ENCODE results near the gene PLXNA4.

Gene PLXNA4

DNA sequence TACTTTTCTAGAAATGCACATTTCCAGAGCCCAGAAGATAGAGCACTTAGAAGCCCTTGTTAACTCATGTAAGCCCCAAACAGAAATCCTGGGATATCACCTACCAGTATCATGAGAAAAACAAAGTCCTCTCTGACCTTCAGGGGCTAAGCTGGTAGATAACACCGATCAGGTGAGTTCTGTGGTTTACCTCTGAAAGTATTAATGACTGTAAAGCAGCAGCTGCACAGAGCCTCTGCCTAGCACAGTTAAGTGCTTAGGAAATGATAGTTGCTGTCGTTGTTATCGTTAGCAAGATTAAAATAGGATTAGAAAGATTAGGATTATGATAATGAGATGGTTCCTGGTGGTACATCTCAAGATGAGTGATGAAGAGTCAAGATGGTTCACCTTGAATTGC lies 64.9 kb downstream of the PLXNA4 start:
- H3K27ac ChIP-seq: no peak overlapping the region
- TF ChIP-seq, protein P1, sequence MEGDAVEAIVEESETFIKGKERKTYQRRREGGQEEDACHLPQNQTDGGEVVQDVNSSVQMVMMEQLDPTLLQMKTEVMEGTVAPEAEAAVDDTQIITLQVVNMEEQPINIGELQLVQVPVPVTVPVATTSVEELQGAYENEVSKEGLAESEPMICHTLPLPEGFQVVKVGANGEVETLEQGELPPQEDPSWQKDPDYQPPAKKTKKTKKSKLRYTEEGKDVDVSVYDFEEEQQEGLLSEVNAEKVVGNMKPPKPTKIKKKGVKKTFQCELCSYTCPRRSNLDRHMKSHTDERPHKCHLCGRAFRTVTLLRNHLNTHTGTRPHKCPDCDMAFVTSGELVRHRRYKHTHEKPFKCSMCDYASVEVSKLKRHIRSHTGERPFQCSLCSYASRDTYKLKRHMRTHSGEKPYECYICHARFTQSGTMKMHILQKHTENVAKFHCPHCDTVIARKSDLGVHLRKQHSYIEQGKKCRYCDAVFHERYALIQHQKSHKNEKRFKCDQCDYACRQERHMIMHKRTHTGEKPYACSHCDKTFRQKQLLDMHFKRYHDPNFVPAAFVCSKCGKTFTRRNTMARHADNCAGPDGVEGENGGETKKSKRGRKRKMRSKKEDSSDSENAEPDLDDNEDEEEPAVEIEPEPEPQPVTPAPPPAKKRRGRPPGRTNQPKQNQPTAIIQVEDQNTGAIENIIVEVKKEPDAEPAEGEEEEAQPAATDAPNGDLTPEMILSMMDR (conservative IDR thresholded peaks at IDR 0.05): no peak

DNA sequence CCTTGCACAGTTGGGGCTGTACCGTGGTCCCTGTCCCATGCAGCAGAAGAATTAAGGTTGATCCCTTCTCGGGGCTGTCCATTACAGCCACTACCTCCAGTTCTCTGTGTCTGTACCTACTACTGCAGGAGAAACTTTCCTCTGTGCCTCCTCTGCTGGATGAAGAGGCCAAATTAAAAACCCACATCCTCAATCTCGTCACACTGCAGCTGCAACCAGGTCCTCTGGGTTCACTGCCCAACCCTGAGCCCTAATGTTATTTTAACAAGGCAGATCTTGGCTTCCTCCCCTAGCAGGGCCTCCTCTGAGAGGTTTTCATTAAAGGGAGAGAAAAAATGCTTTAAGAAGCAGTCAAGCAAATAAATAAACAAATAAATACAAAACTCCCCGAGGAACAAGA lies 66.6 kb downstream of the PLXNA4 start:
- TF ChIP-seq, protein P1 (conservative IDR thresholded peaks at IDR 0.05): no peak
- H3K27ac ChIP-seq: no peak overlapping the region

DNA sequence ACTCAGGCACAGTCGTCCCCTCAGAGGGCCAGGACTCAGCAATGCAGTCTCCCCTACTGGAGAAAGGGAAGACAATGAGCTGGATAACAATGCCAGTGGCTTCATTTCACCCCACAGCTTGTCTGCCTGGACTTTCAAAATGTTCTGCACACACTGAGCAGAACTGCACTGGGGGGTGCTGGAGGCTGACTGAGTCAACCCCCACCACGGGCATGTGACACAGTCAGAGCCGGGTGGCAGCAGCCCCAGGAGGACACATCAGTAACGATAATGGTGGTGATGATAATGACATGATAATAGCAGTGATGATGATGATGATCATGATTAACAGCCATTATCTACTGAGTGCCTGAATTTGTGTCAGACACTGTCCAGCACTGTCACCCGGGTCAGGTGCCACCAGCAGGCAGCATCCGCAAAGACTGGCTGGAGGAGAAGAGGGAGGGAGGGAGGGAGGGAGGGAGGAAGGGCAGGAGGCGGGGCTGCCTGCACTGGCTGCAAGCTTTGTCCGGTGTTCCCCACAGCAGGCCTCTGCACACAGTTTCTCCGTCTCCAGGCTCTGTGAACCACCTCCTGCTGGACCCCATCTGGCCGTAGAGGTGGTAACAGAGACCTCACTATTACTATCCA lies 67.4 kb downstream of the PLXNA4 start:
- no peak overlapping the region for H3K27ac ChIP-seq
- TF ChIP-seq, protein P1 (conservative IDR thresholded peaks at IDR 0.05): no peak

DNA sequence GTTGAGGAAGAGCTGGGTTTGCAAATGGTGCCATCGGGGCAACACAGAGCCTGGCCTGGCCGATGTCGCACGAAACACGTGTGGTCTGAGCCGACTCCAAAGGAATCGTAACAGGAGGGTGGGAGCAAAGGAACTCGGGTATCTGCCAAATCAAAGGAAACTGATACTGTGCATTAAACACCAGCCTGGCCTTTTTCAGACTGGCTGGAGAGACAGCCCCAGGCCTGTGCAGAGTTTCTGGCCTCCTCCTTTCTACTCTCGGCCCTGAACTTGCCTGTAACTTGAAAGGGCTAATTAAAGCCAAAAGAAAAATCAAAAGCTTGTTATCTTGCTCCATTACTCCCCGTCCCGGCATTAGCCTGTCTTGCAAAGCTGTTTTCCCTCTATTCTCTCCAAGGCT lies 71.4 kb downstream of the PLXNA4 start:
- no peak overlapping the region for H3K27ac ChIP-seq
- TF ChIP-seq, protein P1 (conservative IDR thresholded peaks at IDR 0.05): no peak

DNA sequence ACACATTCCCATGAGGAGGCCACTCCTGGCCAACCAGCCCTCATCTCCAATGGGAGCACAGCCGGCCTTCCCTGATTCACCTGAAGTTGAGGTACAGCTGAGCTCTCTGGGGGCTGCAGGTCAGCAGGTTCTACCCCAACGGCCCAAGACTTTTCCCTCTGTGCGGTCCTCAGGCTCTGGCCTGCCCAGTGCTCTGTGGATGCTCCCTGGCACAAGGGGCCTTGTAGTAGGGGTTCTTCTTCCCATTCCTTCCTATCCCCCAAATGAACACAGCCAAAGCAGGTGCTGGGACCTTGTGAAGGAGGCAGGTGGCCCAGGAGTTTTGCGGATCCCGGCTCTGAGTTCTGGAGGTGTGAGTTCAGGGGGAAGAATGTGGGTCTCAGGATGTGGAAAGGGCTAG lies 72.2 kb downstream of the PLXNA4 start:
- TF ChIP-seq, protein P1 (conservative IDR thresholded peaks at IDR 0.05): no peak

DNA sequence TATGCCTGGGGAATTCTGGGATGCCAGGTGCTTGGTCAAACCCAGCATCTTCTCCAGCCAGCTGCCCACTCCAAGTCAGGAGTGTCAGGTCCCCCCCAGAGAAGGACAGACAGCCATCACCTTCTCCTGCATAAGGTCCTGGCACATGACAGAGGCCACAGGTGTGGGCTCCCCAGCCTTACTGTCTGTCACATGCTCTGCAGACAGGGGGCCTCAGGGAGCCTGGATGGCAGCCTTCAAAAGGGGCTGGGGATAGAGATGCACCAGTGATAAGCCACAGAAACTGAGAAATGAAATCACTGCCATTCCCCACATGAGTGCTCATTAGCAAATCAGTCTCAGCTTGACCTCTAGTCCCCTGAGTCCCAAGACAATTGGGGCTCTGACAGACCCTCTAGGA lies 72.9 kb downstream of the PLXNA4 start:
- TF ChIP-seq, protein P1 (conservative IDR thresholded peaks at IDR 0.05): no peak
- H3K27ac ChIP-seq: no peak overlapping the region

More for the DNA sequence above, 72.2 kb downstream of the PLXNA4 start:
- H3K27ac ChIP-seq: no peak overlapping the region

DNA sequence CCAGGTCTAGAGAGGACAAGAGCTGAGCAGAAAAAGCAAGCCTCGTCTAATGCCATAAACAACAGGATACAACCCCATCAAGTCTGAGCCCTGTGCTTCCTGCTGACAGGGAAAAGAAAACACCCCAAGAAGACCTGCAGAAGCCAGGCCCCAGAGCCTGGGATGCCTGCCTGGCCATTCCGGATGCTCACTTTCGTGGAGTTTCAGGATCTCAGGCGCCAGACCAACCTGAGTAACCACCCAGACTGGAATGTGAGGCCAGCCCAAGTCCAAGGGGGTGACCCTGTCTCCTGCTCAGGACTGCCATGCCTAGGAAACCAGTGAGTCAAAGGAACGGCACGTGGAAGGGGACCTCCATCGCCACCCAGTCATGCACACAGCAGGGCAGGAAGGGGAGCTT lies 74.3 kb downstream of the PLXNA4 start:
- H3K27ac ChIP-seq: no peak overlapping the region
- TF ChIP-seq, protein P1 (conservative IDR thresholded peaks at IDR 0.05): no peak
